Measurements from ENCODE around the gene CTSZ. TPM values are rescaled to one million over a fixed set of nuclear protein-coding genes. Genes with fewer than 3 reads are reported as not detected.

CTSZ gene
- total and polyA plus RNA-seq, 10 of the 15 experiments (the other 5 are each of a cell fraction or from before 2014, with no cell fraction given) = 6.0 to 301 (median 154) TPM

- no peak for TF ChIP-seq BRCA1 (IDR thresholded peaks at IDR 0.05; ENCODE audit: low read depth, low read length)
- peak; percentile 67 for TF ChIP-seq LARP7 (IDR thresholded peaks at IDR 0.05)
- TF ChIP-seq ATF3 (IDR thresholded peaks at IDR 0.05; ENCODE audit: borderline replicate concordance, extremely low read depth, low read depth, low read length) = no peak
- TF ChIP-seq MXI1 (IDR thresholded peaks at IDR 0.05; ENCODE audit: low read depth, low read length) = no peak
- TF ChIP-seq TBL1XR1 (IDR thresholded peaks at IDR 0.05; ENCODE audit: low read depth, low read length) = no peak
- TF ChIP-seq TCF12 (IDR thresholded peaks at IDR 0.05; ENCODE audit: low read depth, low read length) = no peak
- peak; percentile 56; the same call in 1 of the 2 replicates for TF ChIP-seq GATAD2B (conservative IDR thresholded peaks at IDR 0.05; ENCODE audit: low read depth)
- no peak for TF ChIP-seq SKIL (IDR thresholded peaks at IDR 0.05; ENCODE audit: low read depth, poor library complexity, severe bottlenecking)
- TF ChIP-seq SIX5 (IDR thresholded peaks at IDR 0.05; ENCODE audit: low read depth, low read length, severe bottlenecking) = no peak
- TF ChIP-seq ATF7 (IDR thresholded peaks at IDR 0.05; ENCODE audit: low read depth) = no peak
- no peak for TF ChIP-seq ASH2L (IDR thresholded peaks at IDR 0.05; ENCODE audit: borderline replicate concordance, low read depth)
- TF ChIP-seq KLF5 (IDR thresholded peaks at IDR 0.05; ENCODE audit: partially characterized antibody) = no peak
- TF ChIP-seq NR2F1 (conservative IDR thresholded peaks at IDR 0.05) = peak; percentile 70
- peak; percentile 91 for TF ChIP-seq POLR2A (IDR thresholded peaks at IDR 0.05; ENCODE audit: low read depth, low read length)
- no peak for TF ChIP-seq HDGF (IDR thresholded peaks at IDR 0.05)
- TF ChIP-seq MTA3 (IDR thresholded peaks at IDR 0.05; ENCODE audit: borderline replicate concordance, low read length) = no peak
- TF ChIP-seq EZH2 (IDR thresholded peaks at IDR 0.05; ENCODE audit: borderline replicate concordance, control insufficient read depth, low read depth, low read length) = no peak
- TF ChIP-seq MEF2A (IDR thresholded peaks at IDR 0.05; ENCODE audit: insufficient read depth, low read depth, low read length) = no peak
- 0 out of 2 replicates have a peak, but pooled peaks have one; percentile 23 for TF ChIP-seq TAF1 (IDR thresholded peaks at IDR 0.05; ENCODE audit: borderline replicate concordance, low read depth, low read length)
- no peak for TF ChIP-seq CBFB (IDR thresholded peaks at IDR 0.05; ENCODE audit: low read depth)
- TF ChIP-seq IKZF2 (IDR thresholded peaks at IDR 0.05) = peak; percentile 65 to 74
- no peak for TF ChIP-seq SREBF1 (IDR thresholded peaks at IDR 0.05; ENCODE audit: low read length)
- TF ChIP-seq IRF3 (IDR thresholded peaks at IDR 0.05) = no peak
- no peak for TF ChIP-seq ETV6 (conservative IDR thresholded peaks at IDR 0.05 in 1 of 2, IDR thresholded peaks at IDR 0.05 in 1 of 2; ENCODE audit: borderline replicate concordance in 1 of 2, low read depth in 1 of 2)
- TF ChIP-seq HCFC1 (IDR thresholded peaks at IDR 0.05; ENCODE audit: low read length) = peak; percentile 31; the same call in 1 of the 2 replicates
- TF ChIP-seq MYC (IDR thresholded peaks at IDR 0.05; ENCODE audit: insufficient read depth, insufficient read length, insufficient replicate concordance, low read length, severe bottlenecking) = peak; percentile 52
Measured at GRCh38 chr20:58980711-58981627, 26.1 kb downstream of the CTSZ start, which contains the start of gene NELFCD (continued).

Data from GM12878 (cell line).